ENCODE data around the gene WDPCP.
A peak's percentile ranks its signal among the peaks of the same experiment; 100 is the strongest.
"Not testable (repeated sequence)": the region's sequence is repeated elsewhere in the genome, so short reads cannot be mapped to it uniquely, and the experiment has no call there.

Gene WDPCP

GRCh38 chr2:63078852-63079606, 509.2 kb downstream of the WDPCP start:
- peak; percentile 63 for DNase-seq (ENCODE audit: low read depth)
- H3K4me3 ChIP-seq (ENCODE audit: low read depth, low read length) = no peak overlapping the region
- TF ChIP-seq MYC (IDR thresholded peaks at IDR 0.05; ENCODE audit: low read depth, low read length) = no peak
- peak; percentile 54 for TF ChIP-seq CTCF (IDR thresholded peaks at IDR 0.05; ENCODE audit: low read depth, low read length)
- TF ChIP-seq POLR2A (IDR thresholded peaks at IDR 0.05; ENCODE audit: extremely low read depth, insufficient read length) = no peak
- no peak for TF ChIP-seq MAX (IDR thresholded peaks at IDR 0.05; ENCODE audit: low read depth, low read length)

GRCh38 chr2:63074399-63074798, 513.9 kb downstream of the WDPCP start:
- not testable (repeated sequence) for DNase-seq (ENCODE audit: low read depth); H3K4me3 ChIP-seq (ENCODE audit: low read depth, low read length)

- no peak for DNase-seq (ENCODE audit: low read depth)
- no peak overlapping the region for H3K4me3 ChIP-seq (ENCODE audit: low read depth, low read length)
- no peak for TF ChIP-seq POLR2A (IDR thresholded peaks at IDR 0.05; ENCODE audit: extremely low read depth, insufficient read length)
Measured at GRCh38 chr2:63073994-63074393, 514.3 kb downstream of the WDPCP start.

- DNase-seq (ENCODE audit: low read depth) = no peak
- H3K4me3 ChIP-seq (ENCODE audit: low read depth, low read length) = no peak overlapping the region
- TF ChIP-seq MAX (IDR thresholded peaks at IDR 0.05; ENCODE audit: low read depth, low read length) (no peak), CTCF (IDR thresholded peaks at IDR 0.05; ENCODE audit: low read depth, low read length) (no peak), POLR2A (IDR thresholded peaks at IDR 0.05; ENCODE audit: extremely low read depth, insufficient read length) (no peak), MYC (IDR thresholded peaks at IDR 0.05; ENCODE audit: low read depth, low read length) (no peak)
Measured at GRCh38 chr2:63071664-63072063, 516.6 kb downstream of the WDPCP start.

Data from NB4 (cell line).